Effector memory CD8-positive, alpha-beta T cell (primary cell): Measurements from ENCODE around the gene TAF1C.
A peak's percentile ranks its signal among the peaks of the same experiment; 100 is the strongest.

Experiments
- ATAC-seq: fragments of 150-1000 bp; cut with Tn5 transposase; replicated peaks from 2 replicates; pipeline ENCODE4 v1.10.0; 2021; ENCODE audit warnings: mild to moderate bottlenecking, moderate library complexity
- DNase-seq, 3 experiments: peaks; one replicate each; pipeline ENCODE4 v3.0.0; 2021
- H3K27ac Mint-ChIP-seq, 2 donors: one replicate each; pipeline ENCODE4 v1.8.0; 2022; ENCODE audit warnings: mild to moderate bottlenecking in 2 of 2, mixed read lengths in 2 of 2, moderate library complexity in 2 of 2
- H3K27me3 Mint-ChIP-seq, 2 donors: one replicate each; pipeline ENCODE4 v1.8.0; 2022; ENCODE audit warnings: mixed read lengths in 2 of 2
- H3K36me3 Mint-ChIP-seq: one replicate; pipeline ENCODE4 v1.8.0; 2022; ENCODE audit warnings: mild to moderate bottlenecking, moderate library complexity, mixed read lengths; ENCODE audit not compliant: insufficient read depth
- H3K4me1 Mint-ChIP-seq, 2 donors: one replicate each; pipeline ENCODE4 v1.8.0; 2022; ENCODE audit warnings: low read depth in 2 of 2, mixed read lengths in 2 of 2
- H3K4me3 Mint-ChIP-seq, 2 donors: one replicate each; pipeline ENCODE4 v1.8.0; 2022; ENCODE audit warnings: mild to moderate bottlenecking in 2 of 2, mixed read lengths in 2 of 2, moderate library complexity in 2 of 2
- H3K9me3 Mint-ChIP-seq, 2 donors: one replicate each; pipeline ENCODE4 v1.8.0; 2022; ENCODE audit warnings: mixed read lengths in 2 of 2

Gene TAF1C

DNA sequence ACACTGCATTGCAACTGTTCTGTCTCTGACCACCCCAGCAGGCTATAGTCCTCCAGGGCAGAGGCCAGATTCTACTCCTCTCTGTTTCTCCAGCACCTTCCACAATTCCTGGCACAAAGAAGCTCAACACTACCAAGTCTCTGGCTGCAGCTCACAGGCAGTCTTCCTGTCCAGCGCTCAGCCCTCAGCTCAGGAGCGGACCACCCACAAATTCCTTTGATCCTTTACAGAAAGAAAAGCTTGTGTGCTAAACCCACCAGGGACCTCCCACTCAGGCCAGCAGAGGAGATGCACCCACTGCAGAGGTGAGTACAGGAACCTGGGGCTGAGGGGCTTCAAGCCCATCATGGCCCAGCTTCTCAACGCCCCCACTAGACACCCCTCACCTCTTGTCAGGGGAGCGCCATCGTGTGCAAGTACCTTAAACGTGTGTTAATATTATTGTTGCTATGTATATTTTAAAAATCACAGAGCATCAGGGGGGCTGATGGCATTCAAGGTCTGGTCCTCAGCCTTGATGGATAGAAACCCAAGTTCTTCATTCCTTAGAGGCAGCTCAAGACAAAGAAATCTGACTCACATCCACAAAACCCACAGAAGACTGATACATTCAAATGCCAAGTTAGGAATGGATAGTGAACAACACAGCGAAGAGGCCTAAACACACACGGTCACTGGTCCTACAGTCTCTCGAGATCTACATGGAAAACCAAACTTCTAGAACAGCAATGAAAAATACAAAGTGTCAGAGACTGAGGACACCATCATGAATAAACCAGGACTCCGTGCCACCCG is 50.3 kb downstream of the TAF1C start:
- DNase-seq (no peak), ATAC-seq (no peak)
- peaks cover 0 to 24% of the 10 kb centered on the region in 2 donors for H3K4me1 Mint-ChIP-seq
- H3K27me3 Mint-ChIP-seq = no peaks in the 10 kb centered on the region
- no peaks in the 10 kb centered on the region for H3K9me3 Mint-ChIP-seq
- H3K4me3 Mint-ChIP-seq = no peak overlapping the region
- H3K36me3 Mint-ChIP-seq = peaks cover 6% of the 10 kb centered on the region
- peak overlapping the region in 1 of 2 donors; percentile 82 for H3K27ac Mint-ChIP-seq

GRCh38 chr16:84132527-84133285 is 54.2 kb downstream of the TAF1C start:
- Mint-ChIP-seq H3K27me3 (no peaks in the 10 kb centered on the region), H3K4me3 (no peak overlapping the region), H3K36me3 (peaks cover 8% of the 10 kb centered on the region), H3K27ac (no peak overlapping the region), H3K9me3 (no peaks in the 10 kb centered on the region), H3K4me1 (peaks cover 0 to 13% of the 10 kb centered on the region in 2 donors)
- ATAC-seq = no peak
- DNase-seq = no peak

DNA sequence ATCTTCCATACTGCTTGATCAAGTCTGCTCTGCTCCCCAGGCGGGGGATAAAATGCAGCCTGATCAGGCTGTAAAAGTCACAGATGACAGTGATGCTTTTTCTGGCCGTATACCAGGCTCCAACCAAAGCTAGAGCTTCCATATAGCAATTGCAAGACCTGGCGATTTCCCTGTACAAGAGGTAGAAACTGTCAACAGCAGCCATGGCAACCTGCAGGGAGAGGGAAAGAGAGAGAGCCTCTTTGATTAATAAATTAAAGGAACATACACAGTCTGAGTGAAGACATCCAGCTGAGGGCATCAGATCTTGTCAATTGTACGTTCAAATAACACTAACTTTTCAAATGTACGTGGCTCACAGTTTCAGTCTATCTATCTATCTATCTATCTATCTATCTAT is 55.7 kb downstream of the TAF1C start:
- no peak for ATAC-seq
- Mint-ChIP-seq H3K4me3 (no peak overlapping the region), H3K27ac (no peak overlapping the region), H3K27me3 (no peaks in the 10 kb centered on the region), H3K4me1 (peaks cover 0 to 3% of the 10 kb centered on the region in 2 donors), H3K9me3 (no peaks in the 10 kb centered on the region), H3K36me3 (peaks cover 11% of the 10 kb centered on the region)
- DNase-seq = no peak
